ENCODE results near the gene DEDD.

The DEDD gene

GRCh38 chr1:161072751-161073449 is 59.6 kb downstream of the DEDD start:
- no peak for DNase-seq (ENCODE audit: low read depth)

- peak; percentile 52 for DNase-seq (ENCODE audit: low read depth)
Observed at GRCh38 chr1:161071886-161072371, 60.5 kb downstream of the DEDD start.

All from EH (cell line).